Stomach (tissue), 4 donors: ENCODE measurements around the gene STXBP2.

Experiments used
- CTCF ChIP-seq, 7 experiments: fragments of 450-650 bp in 4 of 7; fragments of 200-600 bp in 3 of 7; sonication (generic) in 3 of 7; IDR thresholded peaks; one replicate each; pipeline ENCODE4 v1.5.1; 2016 to 2019; ENCODE audit warnings: antibody characterized with exemption in 7 of 7, control low read depth in 2 of 7, mild to moderate bottlenecking in 1 of 7
- EP300 ChIP-seq: sonication (generic); formaldehyde crosslinking; IDR thresholded peaks from one replicate; pipeline ENCODE4 v1.6.1; 2017; ENCODE audit warnings: antibody characterized with exemption
- POLR2A ChIP-seq, 4 donors: fragments of 450-650 bp; IDR thresholded peaks; one replicate each; pipeline ENCODE4 v1.6.1; 2016; ENCODE audit warnings: antibody characterized with exemption in 4 of 4, control low read depth in 2 of 4, mild to moderate bottlenecking in 1 of 4, moderate library complexity in 1 of 4
- POLR2AphosphoS5 ChIP-seq, 3 donors: sonication (generic); formaldehyde crosslinking; IDR thresholded peaks; one replicate each; pipeline ENCODE4 v1.6.1; 2016; ENCODE audit warnings: antibody characterized with exemption in 3 of 3

DNA sequence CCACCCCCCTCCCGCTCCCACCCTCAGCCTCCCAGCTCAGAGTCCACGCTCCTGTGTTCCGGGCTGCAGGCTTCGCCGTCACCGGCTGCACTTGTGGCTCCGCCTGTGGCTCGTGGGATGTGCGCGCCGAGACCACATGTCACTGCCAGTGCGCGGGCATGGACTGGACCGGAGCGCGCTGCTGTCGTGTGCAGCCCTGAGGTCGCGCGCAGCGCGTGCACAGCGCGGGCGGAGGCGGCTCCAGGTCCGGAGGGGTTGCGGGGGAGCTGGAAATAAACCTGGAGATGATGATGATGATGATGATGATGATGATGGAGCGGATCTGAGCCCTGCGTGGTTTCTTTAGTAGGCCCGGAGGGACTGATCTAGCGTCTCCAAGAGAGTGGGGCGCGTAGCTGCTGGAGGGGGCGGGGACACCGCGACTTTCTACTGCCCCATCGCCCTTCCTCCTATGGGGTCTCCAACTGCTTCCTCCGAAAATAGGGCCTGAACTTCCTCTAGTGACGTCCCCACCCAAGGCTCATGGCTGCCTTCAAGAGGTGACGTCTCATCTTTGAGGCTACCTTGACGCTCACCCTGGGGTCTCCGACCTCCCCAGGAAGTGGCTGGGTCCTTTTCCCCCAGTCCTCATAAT, 33.4 kb downstream of the STXBP2 start:
- TF ChIP-seq CTCF (IDR thresholded peaks at IDR 0.05), result no peak
- no peak for TF ChIP-seq POLR2A (IDR thresholded peaks at IDR 0.05)
- TF ChIP-seq POLR2AphosphoS5 (IDR thresholded peaks at IDR 0.05), result no peak
- TF ChIP-seq EP300, result no peak
